B cell (primary cell): Measurements from ENCODE around the gene PHF20.

Experiments used
- CTCF ChIP-seq: fragments of 200-600 bp; IDR thresholded peaks from one replicate; pipeline ENCODE4 v1.8.0; 2022; ENCODE audit warnings: antibody characterized with exemption, mild to moderate bottlenecking
- EZH2 ChIP-seq: IDR thresholded peaks from 2 replicates; pipeline ENCODE4 v1.6.1; 2012; ENCODE audit warnings: borderline replicate concordance, low read depth, mild to moderate bottlenecking, moderate library complexity, low read length; ENCODE audit not compliant: insufficient read depth, poor library complexity, severe bottlenecking

GRCh38 chr20:35901678-35902544, 130.1 kb downstream of the PHF20 start:
- TF ChIP-seq EZH2 (no peak), CTCF (no peak)
